GM12865 (cell line): ENCODE results near the gene PRDM15.

ENCODE experiments used
- DNase-seq: peaks from one replicate; pipeline ENCODE4 v3.0.0; 2010; ENCODE audit warnings: low read depth
- H3K4me3 ChIP-seq: 2 replicates; pipeline ENCODE4 v1.5.1; 2011; ENCODE audit warnings: mild to moderate bottlenecking, low read depth, low read length, control low read depth
- TF ChIP-seq, protein P1 (sequence below): IDR thresholded peaks from 2 replicates; pipeline ENCODE4 v1.5.1; 2011; ENCODE audit warnings: low read length, control low read depth, low read depth, inconsistent platforms; ENCODE audit not compliant: insufficient read depth; ENCODE audit errors: missing control alignments

The PRDM15 gene

DNA sequence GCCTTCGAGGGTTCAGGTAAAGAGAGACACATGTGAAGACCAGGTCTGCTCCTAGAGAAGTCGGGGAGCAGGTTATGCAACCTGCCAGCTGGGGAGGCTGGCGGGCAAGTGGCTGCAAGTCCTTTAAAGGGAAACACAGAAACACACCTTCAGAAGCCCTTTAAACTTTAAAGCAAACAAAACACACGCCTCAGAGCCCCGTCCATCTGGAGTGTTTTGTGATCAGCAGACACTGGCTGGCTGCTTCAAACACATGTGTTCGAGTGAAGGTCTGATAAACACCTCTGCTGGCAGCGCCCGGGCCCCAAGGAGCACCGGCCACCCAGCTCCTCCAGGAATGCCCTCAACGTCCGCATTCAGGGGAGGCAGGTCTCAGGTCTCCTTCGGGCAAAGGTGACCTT is 127.5 kb downstream of the PRDM15 start:
- H3K4me3 ChIP-seq: no peak overlapping the region
- DNase-seq: no peak
- TF ChIP-seq, protein P1, sequence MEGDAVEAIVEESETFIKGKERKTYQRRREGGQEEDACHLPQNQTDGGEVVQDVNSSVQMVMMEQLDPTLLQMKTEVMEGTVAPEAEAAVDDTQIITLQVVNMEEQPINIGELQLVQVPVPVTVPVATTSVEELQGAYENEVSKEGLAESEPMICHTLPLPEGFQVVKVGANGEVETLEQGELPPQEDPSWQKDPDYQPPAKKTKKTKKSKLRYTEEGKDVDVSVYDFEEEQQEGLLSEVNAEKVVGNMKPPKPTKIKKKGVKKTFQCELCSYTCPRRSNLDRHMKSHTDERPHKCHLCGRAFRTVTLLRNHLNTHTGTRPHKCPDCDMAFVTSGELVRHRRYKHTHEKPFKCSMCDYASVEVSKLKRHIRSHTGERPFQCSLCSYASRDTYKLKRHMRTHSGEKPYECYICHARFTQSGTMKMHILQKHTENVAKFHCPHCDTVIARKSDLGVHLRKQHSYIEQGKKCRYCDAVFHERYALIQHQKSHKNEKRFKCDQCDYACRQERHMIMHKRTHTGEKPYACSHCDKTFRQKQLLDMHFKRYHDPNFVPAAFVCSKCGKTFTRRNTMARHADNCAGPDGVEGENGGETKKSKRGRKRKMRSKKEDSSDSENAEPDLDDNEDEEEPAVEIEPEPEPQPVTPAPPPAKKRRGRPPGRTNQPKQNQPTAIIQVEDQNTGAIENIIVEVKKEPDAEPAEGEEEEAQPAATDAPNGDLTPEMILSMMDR: no peak

DNA sequence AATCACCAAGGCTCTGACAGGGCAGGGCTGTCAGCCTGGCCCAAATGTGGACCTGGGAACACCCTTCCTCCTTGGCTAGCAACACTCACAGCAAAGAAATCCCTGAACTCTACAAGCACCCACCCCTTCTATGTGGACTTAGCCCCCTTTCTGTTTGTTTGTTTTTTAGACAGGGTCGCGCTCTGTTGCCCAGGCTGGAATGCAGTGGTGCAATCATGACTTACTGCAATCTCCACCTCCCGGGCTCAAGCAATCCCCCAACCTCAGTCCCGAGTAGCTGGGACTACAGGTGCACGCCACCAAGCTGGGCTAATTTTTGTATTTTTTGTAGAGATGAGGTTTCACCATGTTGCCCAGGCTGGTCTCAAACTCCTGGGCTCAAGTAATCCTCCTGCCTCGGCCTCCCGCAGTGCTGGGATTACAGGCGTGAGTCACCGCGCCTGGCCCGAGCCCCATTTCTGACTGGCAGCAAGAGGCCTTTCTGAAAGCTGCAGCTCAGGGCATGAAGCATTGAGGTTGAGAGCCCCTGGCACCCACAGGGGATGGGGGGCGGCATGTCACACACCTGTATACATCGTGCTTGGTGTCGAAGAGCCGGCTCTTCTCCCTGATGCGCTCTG is 128.5 kb downstream of the PRDM15 start:
- DNase-seq: no peak
- no peak overlapping the region for H3K4me3 ChIP-seq
- TF ChIP-seq, protein P1: no peak

DNA sequence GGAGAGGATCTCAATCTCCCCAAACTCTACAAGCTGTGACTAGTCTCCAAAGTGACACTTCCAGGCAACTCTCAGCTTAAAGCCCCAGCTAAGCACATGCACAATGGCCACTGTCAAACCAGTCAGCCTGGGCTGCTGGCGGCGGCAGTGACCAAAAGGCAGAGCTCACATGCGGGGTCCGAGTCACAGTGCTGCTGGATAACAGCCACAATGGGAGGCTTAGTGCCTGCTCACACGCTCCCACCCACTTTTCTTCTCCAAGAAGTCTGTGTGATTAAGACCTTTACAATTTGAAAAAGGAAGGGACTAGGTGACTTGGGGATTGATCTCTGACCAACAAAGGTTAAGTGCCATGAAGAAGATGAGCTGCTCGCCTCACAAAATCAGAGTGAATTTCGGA is 129.1 kb downstream of the PRDM15 start:
- TF ChIP-seq, protein P1: no peak
- H3K4me3 ChIP-seq: no peak overlapping the region
- DNase-seq: no peak

DNA sequence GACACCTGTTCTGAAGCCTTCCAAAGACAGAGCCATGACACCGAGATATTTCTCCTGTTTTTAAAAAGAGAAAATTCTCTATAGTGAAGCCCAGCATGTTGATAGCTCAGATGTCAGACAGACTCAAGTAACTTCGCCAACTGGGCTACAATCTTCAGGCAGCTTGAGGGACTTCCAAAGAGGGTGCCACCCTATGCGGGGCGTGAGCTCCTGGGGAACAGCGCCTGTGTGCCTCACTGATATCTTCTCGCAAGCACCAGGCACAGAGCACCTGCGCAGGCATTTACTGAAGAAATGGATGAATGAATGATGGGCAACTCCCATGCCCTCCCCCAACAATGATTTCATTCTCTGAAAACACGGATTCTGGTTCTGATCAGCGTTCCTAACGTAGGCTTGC is 129.9 kb downstream of the PRDM15 start:
- DNase-seq: no peak
- H3K4me3 ChIP-seq: no peak overlapping the region
- TF ChIP-seq, protein P1: no peak
